HepG2 (cell line): Measurements from ENCODE around the gene PTAR1. TPM values are rescaled to one million over a fixed set of nuclear protein-coding genes. Genes with fewer than 3 reads are reported as not detected.
A peak's percentile ranks its signal among the peaks of the same experiment; 100 is the strongest.

Experiments used
- HMG20B ChIP-seq: conservative IDR thresholded peaks from 2 replicates; pipeline ENCODE4 v1.6.1; 2016; ENCODE audit warnings: missing genetic modification reagents, missing compliant biosample characterization
- KAT2B ChIP-seq: fragments of 150-350 bp; IDR thresholded peaks from 2 replicates; pipeline ENCODE4 v1.6.1; 2014; ENCODE audit warnings: low read depth, low read length, borderline replicate concordance
- MTERF4 ChIP-seq: sonication (generic); formaldehyde crosslinking; IDR thresholded peaks from 2 replicates; pipeline ENCODE4 v1.8.0; 2023; ENCODE audit warnings: mild to moderate bottlenecking, missing genetic modification reagents
- RFXAP ChIP-seq: sonication (generic); formaldehyde crosslinking; IDR thresholded peaks from 2 replicates; pipeline ENCODE4 v1.4.0; 2020; ENCODE audit warnings: missing genetic modification reagents, borderline replicate concordance
- SRSF1 ChIP-seq: fragments of 200-400 bp; formaldehyde crosslinking; optimal IDR thresholded peaks from 2 replicates; pipeline ENCODE3; 2017; ENCODE audit warnings: mild to moderate bottlenecking, low read depth, low read length, moderate library complexity
- SUZ12 ChIP-seq: fragments of 150-350 bp; IDR thresholded peaks from 2 replicates; pipeline ENCODE4 v1.6.1; 2014; ENCODE audit warnings: low read depth, low read length
- ZNF17 ChIP-seq: sonication (generic); formaldehyde crosslinking; IDR thresholded peaks from 2 replicates; pipeline ENCODE4 v1.5.0; 2020; ENCODE audit warnings: mild to moderate bottlenecking, missing genetic modification reagents
- ZNF224 ChIP-seq: sonication (generic); formaldehyde crosslinking; IDR thresholded peaks from 2 replicates; pipeline ENCODE4 v1.5.0; 2020; ENCODE audit warnings: mild to moderate bottlenecking, missing genetic modification reagents
- ZNF235 ChIP-seq: sonication (generic); formaldehyde crosslinking; IDR thresholded peaks from 2 replicates; pipeline ENCODE4 v1.8.1; 2023; ENCODE audit warnings: mild to moderate bottlenecking, missing genetic modification reagents, borderline replicate concordance
- ZNF574 ChIP-seq: sonication (generic); formaldehyde crosslinking; IDR thresholded peaks from 2 replicates; pipeline ENCODE4 v1.4.0; 2020; ENCODE audit warnings: missing genetic modification reagents
- ZNF710 ChIP-seq: sonication (generic); formaldehyde crosslinking; IDR thresholded peaks from 2 replicates; pipeline ENCODE4 v1.5.0; 2020; ENCODE audit warnings: mild to moderate bottlenecking, missing genetic modification reagents, borderline replicate concordance
- ZNF713 ChIP-seq: sonication (generic); formaldehyde crosslinking; IDR thresholded peaks from 2 replicates; pipeline ENCODE4 v1.4.0; 2020; ENCODE audit warnings: mild to moderate bottlenecking, missing genetic modification reagents
- polyA plus RNA-seq, 8 experiments: library from polyadenylated mRNA; depleted of rRNA in 3 of 8; stranded (reverse) in 7 of 8; unstranded in 1 of 8; fragments of >200 nt; fragmentation: Illumina TruSeq in 4 of 8; extraction: Trizol in 4 of 8; gene quantifications; 2 replicates each; pipeline versions ENCODE4 v1.2.1 to v1.2.3, GENCODE V29; 2011 to 2016; ENCODE audit warnings: low read depth in 4 of 8, missing spikeins in 1 of 8, mixed read lengths in 1 of 8; ENCODE audit not compliant: insufficient read depth in 1 of 8
- total RNA-seq, 5 experiments: library from RNA; depleted of rRNA; stranded (reverse); fragments of >200 nt; fragmentation: Illumina TruSeq; extraction: Trizol; gene quantifications; 2 replicates each; pipeline ENCODE4 v1.2.3, GENCODE V29; 2016; ENCODE audit warnings: low read depth in 1 of 5
- TF ChIP-seq, protein P1 (sequence below): sonication (generic); formaldehyde crosslinking; IDR thresholded peaks from 2 replicates; pipeline ENCODE4 v1.5.0; 2020; ENCODE audit warnings: mild to moderate bottlenecking, missing genetic modification reagents
- TF ChIP-seq, protein P2 (sequence below): sonication (generic); formaldehyde crosslinking; IDR thresholded peaks from 2 replicates; pipeline ENCODE4 v1.4.0; 2020; ENCODE audit warnings: missing genetic modification reagents, borderline replicate concordance

Gene PTAR1
- total and polyA plus RNA-seq, 2 of the 13 experiments (the other 11 are each of a cell fraction or from before 2014, with no cell fraction given): 26.5 to 42.1 TPM

DNA sequence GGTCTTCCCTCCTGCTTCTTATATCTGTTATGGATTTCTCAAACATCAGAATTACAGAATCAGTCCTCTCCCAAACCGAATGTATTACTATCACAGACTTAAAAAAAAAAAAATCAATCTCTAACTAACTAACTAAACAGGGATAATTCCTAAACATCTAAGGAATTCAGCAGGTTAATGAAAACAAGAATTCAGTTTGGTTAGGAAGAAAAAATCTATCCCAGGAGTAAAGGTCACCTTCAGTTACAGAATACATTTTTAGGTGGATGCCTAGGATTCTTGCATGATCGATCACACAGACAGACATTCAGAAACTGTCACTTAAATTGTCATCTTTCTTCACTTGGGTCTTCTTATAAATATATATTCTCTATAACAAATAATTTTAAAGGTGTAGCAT, 11.5 kb downstream of the PTAR1 start (continued):
- TF ChIP-seq ZNF574: no peak
- TF ChIP-seq ZNF224 (CRISPR knock-in tag): no peak
- TF ChIP-seq, protein P1, sequence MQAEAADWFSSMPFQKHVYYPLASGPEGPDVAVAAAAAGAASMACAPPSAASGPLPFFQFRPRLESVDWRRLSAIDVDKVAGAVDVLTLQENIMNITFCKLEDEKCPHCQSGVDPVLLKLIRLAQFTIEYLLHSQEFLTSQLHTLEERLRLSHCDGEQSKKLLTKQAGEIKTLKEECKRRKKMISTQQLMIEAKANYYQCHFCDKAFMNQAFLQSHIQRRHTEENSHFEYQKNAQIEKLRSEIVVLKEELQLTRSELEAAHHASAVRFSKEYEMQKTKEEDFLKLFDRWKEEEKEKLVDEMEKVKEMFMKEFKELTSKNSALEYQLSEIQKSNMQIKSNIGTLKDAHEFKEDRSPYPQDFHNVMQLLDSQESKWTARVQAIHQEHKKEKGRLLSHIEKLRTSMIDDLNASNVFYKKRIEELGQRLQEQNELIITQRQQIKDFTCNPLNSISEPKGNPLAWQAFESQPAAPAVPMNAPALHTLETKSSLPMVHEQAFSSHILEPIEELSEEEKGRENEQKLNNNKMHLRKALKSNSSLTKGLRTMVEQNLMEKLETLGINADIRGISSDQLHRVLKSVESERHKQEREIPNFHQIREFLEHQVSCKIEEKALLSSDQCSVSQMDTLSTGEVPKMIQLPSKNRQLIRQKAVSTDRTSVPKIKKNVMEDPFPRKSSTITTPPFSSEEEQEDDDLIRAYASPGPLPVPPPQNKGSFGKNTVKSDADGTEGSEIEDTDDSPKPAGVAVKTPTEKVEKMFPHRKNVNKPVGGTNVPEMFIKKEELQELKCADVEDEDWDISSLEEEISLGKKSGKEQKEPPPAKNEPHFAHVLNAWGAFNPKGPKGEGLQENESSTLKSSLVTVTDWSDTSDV (CRISPR knock-in tag): no peak
- TF ChIP-seq ZNF710 (CRISPR knock-in tag): no peak
- no peak for TF ChIP-seq SUZ12
- no peak for TF ChIP-seq ZNF235 (CRISPR knock-in tag)
- peak; percentile 88 for TF ChIP-seq KAT2B
- no peak for TF ChIP-seq RFXAP
- TF ChIP-seq, protein P2, sequence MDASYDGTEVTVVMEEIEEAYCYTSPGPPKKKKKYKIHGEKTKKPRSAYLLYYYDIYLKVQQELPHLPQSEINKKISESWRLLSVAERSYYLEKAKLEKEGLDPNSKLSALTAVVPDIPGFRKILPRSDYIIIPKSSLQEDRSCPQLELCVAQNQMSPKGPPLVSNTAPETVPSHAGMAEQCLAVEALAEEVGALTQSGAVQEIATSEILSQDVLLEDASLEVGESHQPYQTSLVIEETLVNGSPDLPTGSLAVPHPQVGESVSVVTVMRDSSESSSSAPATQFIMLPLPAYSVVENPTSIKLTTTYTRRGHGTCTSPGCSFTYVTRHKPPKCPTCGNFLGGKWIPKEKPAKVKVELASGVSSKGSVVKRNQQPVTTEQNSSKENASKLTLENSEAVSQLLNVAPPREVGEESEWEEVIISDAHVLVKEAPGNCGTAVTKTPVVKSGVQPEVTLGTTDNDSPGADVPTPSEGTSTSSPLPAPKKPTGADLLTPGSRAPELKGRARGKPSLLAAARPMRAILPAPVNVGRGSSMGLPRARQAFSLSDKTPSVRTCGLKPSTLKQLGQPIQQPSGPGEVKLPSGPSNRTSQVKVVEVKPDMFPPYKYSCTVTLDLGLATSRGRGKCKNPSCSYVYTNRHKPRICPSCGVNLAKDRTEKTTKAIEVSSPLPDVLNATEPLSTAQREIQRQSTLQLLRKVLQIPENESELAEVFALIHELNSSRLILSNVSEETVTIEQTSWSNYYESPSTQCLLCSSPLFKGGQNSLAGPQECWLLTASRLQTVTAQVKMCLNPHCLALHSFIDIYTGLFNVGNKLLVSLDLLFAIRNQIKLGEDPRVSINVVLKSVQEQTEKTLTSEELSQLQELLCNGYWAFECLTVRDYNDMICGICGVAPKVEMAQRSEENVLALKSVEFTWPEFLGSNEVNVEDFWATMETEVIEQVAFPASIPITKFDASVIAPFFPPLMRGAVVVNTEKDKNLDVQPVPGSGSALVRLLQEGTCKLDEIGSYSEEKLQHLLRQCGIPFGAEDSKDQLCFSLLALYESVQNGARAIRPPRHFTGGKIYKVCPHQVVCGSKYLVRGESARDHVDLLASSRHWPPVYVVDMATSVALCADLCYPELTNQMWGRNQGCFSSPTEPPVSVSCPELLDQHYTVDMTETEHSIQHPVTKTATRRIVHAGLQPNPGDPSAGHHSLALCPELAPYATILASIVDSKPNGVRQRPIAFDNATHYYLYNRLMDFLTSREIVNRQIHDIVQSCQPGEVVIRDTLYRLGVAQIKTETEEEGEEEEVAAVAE: no peak
- TF ChIP-seq HMG20B (CRISPR knock-in tag): no peak
- no peak for TF ChIP-seq MTERF4 (CRISPR knock-in tag)
- no peak for TF ChIP-seq SRSF1
- no peak for TF ChIP-seq ZNF713 (CRISPR knock-in tag)
- no peak for TF ChIP-seq ZNF17 (CRISPR knock-in tag)
